GM19193 (cell line): ENCODE results near the gene FNBP1.

ENCODE experiments used
- POLR2A ChIP-seq: IDR thresholded peaks from 4 replicates; pipeline ENCODE4 v1.6.1; 2011; ENCODE audit not compliant: insufficient read depth, insufficient read length; ENCODE audit errors: extremely low read depth

Gene FNBP1

GRCh38 chr9:129838707-129839259 lies 204.2 kb downstream of the FNBP1 start:
- no peak for TF ChIP-seq POLR2A
